ENCODE data around the gene DNAI7. TPM values are rescaled to one million over a fixed set of nuclear protein-coding genes. Genes with fewer than 3 reads are reported as not detected.

DNAI7 gene
- total RNA-seq, 2 donors from 2014 or later = not detected

DNA sequence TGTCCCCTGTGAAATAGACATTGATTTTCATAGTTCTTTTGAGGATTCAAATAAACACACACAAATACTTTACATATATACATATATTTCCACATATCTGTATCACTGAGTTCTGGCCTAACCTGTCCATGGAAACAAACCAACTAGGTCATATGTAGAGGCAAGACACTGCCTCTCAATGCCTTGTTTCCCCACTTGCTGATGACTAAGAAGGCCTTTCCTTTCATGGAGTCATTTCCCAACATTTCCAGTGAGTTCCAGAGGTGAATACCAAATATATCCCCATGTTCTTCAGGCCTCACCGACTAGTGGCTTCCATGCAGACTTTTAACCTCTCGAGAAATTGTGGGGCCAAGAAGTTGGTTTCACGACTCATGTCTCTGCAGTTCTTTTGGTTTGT is 120.8 kb downstream of the DNAI7 start:
- DNase-seq = no peak
- H3K4me3 ChIP-seq = no peak overlapping the region
- H3K36me3 ChIP-seq = no peaks in the 10 kb centered on the region
- H3K9ac ChIP-seq (ENCODE audit: low read depth in 2 of 2, low read length in 2 of 2) = no peak overlapping the region
- TF ChIP-seq CTCF (IDR thresholded peaks at IDR 0.05) = no peak
- no peaks in the 10 kb centered on the region for H3K27me3 ChIP-seq
- H3K9me3 ChIP-seq = no peaks in the 10 kb centered on the region
- no peaks in the 10 kb centered on the region for H3K4me1 ChIP-seq
- intact Hi-C loops (cut with DNase I) = no loop called here
- H3K27ac ChIP-seq = no peak overlapping the region

DNA sequence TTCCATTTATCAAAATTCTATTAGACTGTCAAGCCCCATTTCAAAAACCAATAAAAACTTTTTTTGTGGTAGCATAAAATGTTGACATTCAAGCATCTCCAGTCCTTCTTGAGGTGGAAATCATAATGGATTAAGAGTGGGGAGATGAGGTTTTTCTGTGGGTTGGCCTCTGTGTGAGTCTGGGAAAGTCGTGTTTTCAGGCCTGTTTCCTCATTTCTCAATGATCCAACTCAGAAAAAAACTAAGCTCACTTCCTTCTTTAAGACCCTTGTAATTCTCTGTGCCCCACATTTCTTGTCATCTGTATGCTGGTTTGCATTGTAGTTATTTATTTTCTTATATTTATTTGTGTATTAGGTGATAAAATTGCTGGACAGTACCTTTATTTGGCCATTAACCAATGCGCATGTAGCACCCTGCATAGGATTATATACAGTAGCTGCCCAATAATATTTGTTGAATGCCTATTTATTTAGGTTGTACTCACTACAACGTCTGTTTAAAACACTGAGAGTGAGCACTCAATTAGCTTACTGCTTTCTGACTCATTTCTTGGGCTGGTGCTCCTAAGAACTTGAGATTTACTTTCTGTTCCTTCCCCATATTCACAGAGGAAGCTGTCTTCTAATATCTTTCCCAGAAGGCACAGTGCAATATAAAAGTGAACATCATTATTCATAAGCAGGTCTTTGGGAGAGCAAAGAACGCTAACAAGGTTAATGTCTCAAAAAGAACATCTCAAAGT is 121.9 kb downstream of the DNAI7 start:
- no peak for DNase-seq
- Histone ChIP-seq H3K4me3 (no peak overlapping the region), H3K27ac (no peak overlapping the region), H3K9me3 (no peaks in the 10 kb centered on the region), H3K4me1 (no peaks in the 10 kb centered on the region), H3K9ac (ENCODE audit: low read depth in 2 of 2, low read length in 2 of 2) (no peak overlapping the region), H3K27me3 (no peaks in the 10 kb centered on the region), H3K36me3 (no peaks in the 10 kb centered on the region)
- no peak for TF ChIP-seq CTCF (IDR thresholded peaks at IDR 0.05)
- intact Hi-C loops (cut with DNase I) = no loop called here

- Histone ChIP-seq H3K36me3 (no peaks in the 10 kb centered on the region), H3K9ac (ENCODE audit: low read depth in 2 of 2, low read length in 2 of 2) (no peak overlapping the region), H3K27me3 (no peaks in the 10 kb centered on the region), H3K9me3 (no peaks in the 10 kb centered on the region), H3K4me1 (no peaks in the 10 kb centered on the region), H3K27ac (no peak overlapping the region), H3K4me3 (no peak overlapping the region)
- intact Hi-C loops (cut with DNase I) = no loop called here
- DNase-seq = no peak
- no peak for TF ChIP-seq CTCF (IDR thresholded peaks at IDR 0.05)
These were observed 123.6 kb downstream of the DNAI7 start for GRCh38 chr12:25071366-25071765.

DNA sequence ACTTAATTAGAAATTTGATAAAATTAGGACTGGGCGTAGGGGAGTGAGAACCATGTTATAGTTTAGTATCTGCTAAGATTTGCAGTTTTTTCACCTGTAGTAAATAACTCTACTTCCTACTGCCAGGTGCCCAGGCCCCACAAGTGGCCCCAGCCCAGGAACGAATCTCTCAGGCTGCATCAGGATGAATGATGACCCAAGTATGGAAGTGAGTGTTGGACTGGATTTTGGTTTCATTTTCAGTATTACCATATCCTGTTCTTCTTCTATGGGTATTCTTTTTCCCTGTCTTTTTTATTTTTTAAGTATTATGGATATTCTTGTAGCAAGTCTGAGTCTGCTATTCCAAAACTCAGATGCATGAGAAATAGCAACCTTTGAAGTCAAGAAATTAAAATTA is 125.7 kb downstream of the DNAI7 start:
- Histone ChIP-seq H3K4me3 (no peak overlapping the region), H3K36me3 (no peaks in the 10 kb centered on the region), H3K27me3 (no peaks in the 10 kb centered on the region), H3K27ac (no peak overlapping the region), H3K4me1 (no peaks in the 10 kb centered on the region), H3K9ac (ENCODE audit: low read depth in 2 of 2, low read length in 2 of 2) (no peak overlapping the region), H3K9me3 (no peaks in the 10 kb centered on the region)
- no peak for TF ChIP-seq CTCF (IDR thresholded peaks at IDR 0.05)
- no peak for DNase-seq
- intact Hi-C loops (cut with DNase I) = no loop called here

DNA sequence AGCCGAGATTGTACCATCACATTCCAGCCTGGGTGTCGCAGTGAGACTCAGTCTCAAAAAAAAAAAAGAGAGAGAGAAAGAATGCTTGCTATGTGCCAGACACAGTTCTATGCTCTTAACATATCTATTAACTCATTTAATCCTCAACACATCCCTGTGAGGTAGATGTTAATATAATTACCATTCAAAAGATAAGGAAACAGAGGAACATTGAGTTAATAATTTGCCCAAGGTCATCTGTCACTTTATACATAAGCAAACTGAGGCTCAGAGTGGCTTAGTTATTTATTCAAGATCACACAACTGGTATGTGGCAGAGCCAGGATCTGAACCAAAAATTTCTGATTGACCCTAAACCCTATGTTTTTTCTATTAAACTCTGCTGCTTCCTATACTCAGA is 129.9 kb downstream of the DNAI7 start:
- no peak for DNase-seq
- intact Hi-C loops (cut with DNase I) = no loop called here
- Histone ChIP-seq H3K36me3 (no peaks in the 10 kb centered on the region), H3K9ac (ENCODE audit: low read depth in 2 of 2, low read length in 2 of 2) (no peak overlapping the region), H3K27me3 (no peaks in the 10 kb centered on the region), H3K27ac (no peak overlapping the region), H3K4me1 (no peaks in the 10 kb centered on the region), H3K9me3 (no peaks in the 10 kb centered on the region), H3K4me3 (no peak overlapping the region)
- no peak for TF ChIP-seq CTCF (IDR thresholded peaks at IDR 0.05)

Measured in colonic mucosa (tissue), 4 donors.